Thyroid gland (tissue), 4 donors: ENCODE measurements around the gene ZNF219. TPM values are rescaled to one million over a fixed set of nuclear protein-coding genes. Genes with fewer than 3 reads are reported as not detected.

Experiments
- DNase-seq, 2 donors: peaks; one replicate each; pipeline ENCODE4 v3.0.0-alpha.2; 2019
- H3K27ac ChIP-seq, 3 donors: fragments of 200-600 bp; sonication (generic); 1 replicate in 2 of 3; 2 replicates in 1 of 3; pipeline ENCODE4 v1.5.1; 2016 to 2019; ENCODE audit warnings: mild to moderate bottlenecking in 1 of 3, moderate library complexity in 1 of 3
- H3K27me3 ChIP-seq: fragments of 200-600 bp; sonication (generic); one replicate; pipeline ENCODE4 v1.5.1; 2019
- H3K36me3 ChIP-seq, 2 donors: fragments of 200-600 bp; sonication (generic); one replicate each; pipeline ENCODE4 v1.5.1; 2016 to 2019
- H3K4me1 ChIP-seq, 2 donors: fragments of 200-600 bp; sonication (generic); one replicate each; pipeline ENCODE4 v1.5.1; 2017 to 2019
- H3K4me3 ChIP-seq, 3 donors: fragments of 200-600 bp; sonication (generic); replicated peaks in 1 of 3; 1 replicate in 2 of 3; 2 replicates in 1 of 3; pipeline ENCODE4 v1.5.1; 2016; ENCODE audit warnings: mild to moderate bottlenecking in 1 of 3
- H3K9me3 ChIP-seq: fragments of 200-600 bp; sonication (generic); one replicate; pipeline ENCODE4 v1.5.1; 2017
- CTCF ChIP-seq, 6 experiments: fragments of 200-600 bp in 3 of 6; fragments of 450-650 bp in 3 of 6; sonication (generic) in 3 of 6; IDR thresholded peaks; one replicate each; pipeline ENCODE4 v1.5.1; 2016 to 2019; ENCODE audit warnings: antibody characterized with exemption in 6 of 6, mild to moderate bottlenecking in 2 of 6, inconsistent platforms in 1 of 6, moderate library complexity in 1 of 6
- POLR2A ChIP-seq, 2 donors: fragments of 450-650 bp; IDR thresholded peaks; one replicate each; pipeline ENCODE4 v1.6.1; 2017; ENCODE audit warnings: antibody characterized with exemption in 2 of 2, mild to moderate bottlenecking in 2 of 2, moderate library complexity in 1 of 2
- WGBS, 2 donors: methylation state at CpG; one replicate each; pipeline ENCODE4 v1.1.5; 2017; 5-methylcytosine and 5-hydroxymethylcytosine counted together
- intact Hi-C: fragments of 100-400 bp; cut with DNase I; formaldehyde crosslinking; loops from one replicate; pipeline ENCODE4 v1.15.1; 2023
- total RNA-seq, 4 donors: library from RNA; depleted of rRNA; stranded (reverse); fragments of >200 nt; gene quantifications; one replicate each; pipeline ENCODE4 v1.2.3, GENCODE V29; 2016

Gene ZNF219
- total RNA-seq, 4 donors from 2014 or later = 53.6 to 82.7 (median 67.3) TPM

GRCh38 chr14:21084998-21085853 is 13.2 kb downstream of the ZNF219 start:
- Histone ChIP-seq H3K4me1 (peaks cover 0 to 16% of the 10 kb centered on the region in 2 donors), H3K4me3 (no peak overlapping the region), H3K27ac (peak overlapping the region; percentile 18 to 51 (median 40)), H3K27me3 (no peaks in the 10 kb centered on the region), H3K9me3 (no peaks in the 10 kb centered on the region), H3K36me3 (peaks cover 41 to 45% of the 10 kb centered on the region in 2 donors)
- DNase-seq = peak in 1 of 2 donors; percentile 30
- WGBS, 2 donors = 81 to 85% methylated on average over 17 of the region's 17 CpGs
- no peak for TF ChIP-seq CTCF (IDR thresholded peaks at IDR 0.05)
- no peak for TF ChIP-seq POLR2A (IDR thresholded peaks at IDR 0.05)
- intact Hi-C loops = no loop called here

GRCh38 chr14:21084396-21084795 is 14.1 kb downstream of the ZNF219 start:
- Histone ChIP-seq H3K27ac (peak overlapping the region in 2 of 3 donors; percentile 14 to 18), H3K27me3 (no peaks in the 10 kb centered on the region), H3K36me3 (peaks cover 40 to 46% of the 10 kb centered on the region in 2 donors), H3K4me3 (no peak overlapping the region), H3K9me3 (no peaks in the 10 kb centered on the region), H3K4me1 (peaks cover 0 to 13% of the 10 kb centered on the region in 2 donors)
- DNase-seq = no peak
- TF ChIP-seq CTCF (IDR thresholded peaks at IDR 0.05) (no peak), POLR2A (IDR thresholded peaks at IDR 0.05) (no peak)
- 91 to 92% methylated on average over 2 of the region's 2 CpGs for WGBS, 2 donors
- intact Hi-C loops = no loop called here

- Histone ChIP-seq H3K27ac (no peak overlapping the region), H3K4me1 (peaks cover 0 to 13% of the 10 kb centered on the region in 2 donors), H3K36me3 (peaks cover 43 to 52% of the 10 kb centered on the region in 2 donors), H3K9me3 (no peaks in the 10 kb centered on the region), H3K27me3 (no peaks in the 10 kb centered on the region), H3K4me3 (no peak overlapping the region)
- 83 to 95% methylated on average over 2 to 11 of the region's 11 CpGs for WGBS, 2 donors
- no peak for DNase-seq
- intact Hi-C loops = no loop called here
- TF ChIP-seq CTCF (IDR thresholded peaks at IDR 0.05) (no peak), POLR2A (IDR thresholded peaks at IDR 0.05) (no peak)
These were observed 14.7 kb downstream of the ZNF219 start for GRCh38 chr14:21083565-21084325.

GRCh38 chr14:21081521-21082142 is 16.8 kb downstream of the ZNF219 start:
- 89 to 93% methylated on average over 8 to 16 of the region's 30 CpGs for WGBS, 2 donors
- no peaks in the 10 kb centered on the region for H3K27me3 ChIP-seq
- no peaks in the 10 kb centered on the region for H3K9me3 ChIP-seq
- H3K4me1 ChIP-seq = peaks cover 0 to 13% of the 10 kb centered on the region in 2 donors
- no peak for DNase-seq
- no peak for TF ChIP-seq CTCF (IDR thresholded peaks at IDR 0.05)
- TF ChIP-seq POLR2A (IDR thresholded peaks at IDR 0.05) = no peak
- intact Hi-C loops = no loop called here
- peaks cover 54 to 58% of the 10 kb centered on the region in 2 donors for H3K36me3 ChIP-seq
- no peak overlapping the region for H3K4me3 ChIP-seq
- no peak overlapping the region for H3K27ac ChIP-seq
